IPS DF 6.9 (cell line): Measurements from ENCODE around the gene SPP2.

Experiments
- DNase-seq: peaks from one replicate; pipeline ENCODE4 v3.0.0-alpha.2; 2013; ENCODE audit warnings: low read depth, low spot score
- H3K27ac ChIP-seq: one replicate; pipeline ENCODE4 v1.5.1; 2013; ENCODE audit warnings: low read length, control low read depth
- H3K27me3 ChIP-seq: 2 replicates; pipeline ENCODE4 v1.6.1; 2013; ENCODE audit warnings: mild to moderate bottlenecking, low read length; ENCODE audit not compliant: control insufficient read depth, insufficient read depth
- H3K36me3 ChIP-seq: 2 replicates; pipeline ENCODE4 v1.6.1; 2013; ENCODE audit warnings: low read length; ENCODE audit not compliant: control insufficient read depth, insufficient read depth
- H3K4me1 ChIP-seq: 2 replicates; pipeline ENCODE4 v1.6.1; 2013; ENCODE audit warnings: low read length; ENCODE audit not compliant: control insufficient read depth, insufficient read depth
- H3K4me3 ChIP-seq: 2 replicates; pipeline ENCODE4 v1.5.1; 2013; ENCODE audit warnings: mild to moderate bottlenecking, low read length
- H3K9me3 ChIP-seq: 2 replicates; pipeline ENCODE4 v1.6.1; 2013; ENCODE audit warnings: low read length, inconsistent platforms; ENCODE audit not compliant: control insufficient read depth, insufficient read depth
- WGBS: extraction: QIAGEN DNeasy Blood & Tissue Kit; methylation state at CpG from one replicate; pipeline ENCODE4 v1.1.7; 2013; ENCODE audit warnings: mixed read lengths, missing lambda C conversion rate; ENCODE audit not compliant: insufficient read length, insufficient coverage; 5-methylcytosine and 5-hydroxymethylcytosine counted together

Gene SPP2

DNA sequence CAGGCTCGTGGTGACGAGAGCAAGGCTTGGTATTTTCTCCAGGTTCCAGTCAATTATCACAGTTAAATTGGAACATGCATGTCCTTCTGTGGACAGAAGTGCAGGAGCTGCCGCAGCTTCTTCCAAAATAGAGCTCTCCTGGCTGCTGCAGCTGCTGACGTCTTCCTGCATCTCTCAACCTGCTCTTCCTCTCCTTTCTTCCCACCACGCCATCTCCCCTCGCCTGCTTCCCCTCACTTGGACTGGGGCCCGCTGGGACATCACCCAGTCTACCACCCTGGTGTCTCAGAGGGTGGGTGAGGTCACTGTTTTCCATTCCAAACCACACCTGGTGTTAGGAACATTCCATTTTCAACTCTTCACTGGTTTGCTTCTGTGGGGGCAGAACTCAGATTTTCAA, 41.4 kb downstream of the SPP2 start:
- no peaks in the 10 kb centered on the region for H3K4me1 ChIP-seq
- WGBS = no CpG with 5 or more reads among the region's 7 CpGs
- no peaks in the 10 kb centered on the region for H3K27me3 ChIP-seq
- no peak overlapping the region for H3K27ac ChIP-seq
- no peak for DNase-seq
- H3K36me3 ChIP-seq = no peaks in the 10 kb centered on the region
- H3K9me3 ChIP-seq = no peaks in the 10 kb centered on the region; the same call in 1 of the 2 replicates
- no peak overlapping the region for H3K4me3 ChIP-seq

DNA sequence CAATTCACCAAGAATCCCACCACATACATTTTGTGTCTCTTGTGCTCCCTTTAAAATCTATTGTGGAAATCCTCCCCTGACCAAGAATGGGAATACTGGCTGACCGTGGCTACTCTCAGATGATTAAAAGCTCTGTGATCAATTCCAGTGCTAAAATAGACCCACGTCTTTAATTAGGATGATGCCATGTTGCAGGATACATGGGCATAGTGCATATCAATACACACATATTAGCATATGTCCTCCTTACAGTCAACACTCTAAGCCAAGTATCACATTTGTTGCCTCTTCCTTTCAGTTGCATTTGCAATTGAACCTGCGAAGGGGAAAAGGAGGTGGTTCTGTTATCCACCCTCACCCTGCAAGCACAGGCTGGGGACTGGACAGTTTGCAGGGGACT, 41.8 kb downstream of the SPP2 start:
- Histone ChIP-seq H3K27ac (no peak overlapping the region), H3K4me3 (no peak overlapping the region), H3K4me1 (no peaks in the 10 kb centered on the region), H3K27me3 (no peaks in the 10 kb centered on the region), H3K9me3 (no peaks in the 10 kb centered on the region; the same call in 1 of the 2 replicates), H3K36me3 (no peaks in the 10 kb centered on the region)
- WGBS = no CpG with 5 or more reads among the region's 3 CpGs
- DNase-seq = no peak

DNA sequence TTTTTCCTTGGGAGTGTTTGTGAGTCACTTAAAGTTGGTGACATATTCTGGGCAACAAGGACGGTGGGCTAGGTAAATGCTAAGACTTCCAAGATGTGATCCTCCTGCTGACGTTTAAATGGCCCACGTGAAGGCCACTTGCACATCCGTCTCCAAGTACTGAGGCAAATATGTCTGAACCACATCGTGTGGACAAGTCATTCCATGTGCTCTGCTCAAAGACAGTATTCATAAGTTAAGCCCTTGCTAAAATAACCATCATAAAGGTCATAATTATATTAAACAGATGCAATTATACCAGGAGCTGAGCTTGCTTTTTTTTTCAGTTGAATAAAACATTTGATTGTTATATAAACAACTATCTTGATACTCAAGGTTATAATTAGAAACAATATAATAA, 44.8 kb downstream of the SPP2 start:
- Histone ChIP-seq H3K27ac (no peak overlapping the region), H3K4me3 (no peak overlapping the region), H3K27me3 (no peaks in the 10 kb centered on the region), H3K9me3 (no peaks in the 10 kb centered on the region), H3K4me1 (no peaks in the 10 kb centered on the region), H3K36me3 (no peaks in the 10 kb centered on the region)
- DNase-seq = no peak
- no CpG with 5 or more reads among the region's 5 CpGs for WGBS

DNA sequence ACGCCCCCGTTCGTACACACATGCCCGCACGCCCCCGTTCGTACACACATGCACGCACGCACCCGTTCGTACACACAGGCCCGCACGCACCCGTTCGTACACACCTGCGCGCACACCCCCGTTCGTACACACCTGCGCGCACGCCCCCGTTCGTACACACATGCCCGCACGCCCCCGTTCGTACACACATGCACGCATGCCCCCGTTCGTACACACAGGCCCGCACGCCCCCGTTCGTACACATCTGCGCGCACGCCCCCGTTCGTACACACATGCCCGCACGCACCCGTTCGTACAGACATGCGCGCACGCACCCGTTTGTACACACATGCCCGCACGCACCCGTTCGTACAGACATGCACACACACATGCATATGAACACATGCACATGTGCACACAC, 45.7 kb downstream of the SPP2 start:
- Histone ChIP-seq H3K27me3 (no peaks in the 10 kb centered on the region), H3K36me3 (no peaks in the 10 kb centered on the region), H3K4me3 (no peak overlapping the region), H3K27ac (no peak overlapping the region), H3K9me3 (no peaks in the 10 kb centered on the region), H3K4me1 (no peaks in the 10 kb centered on the region)
- no CpG with 5 or more reads among the region's 52 CpGs for WGBS
- DNase-seq = no peak

DNA sequence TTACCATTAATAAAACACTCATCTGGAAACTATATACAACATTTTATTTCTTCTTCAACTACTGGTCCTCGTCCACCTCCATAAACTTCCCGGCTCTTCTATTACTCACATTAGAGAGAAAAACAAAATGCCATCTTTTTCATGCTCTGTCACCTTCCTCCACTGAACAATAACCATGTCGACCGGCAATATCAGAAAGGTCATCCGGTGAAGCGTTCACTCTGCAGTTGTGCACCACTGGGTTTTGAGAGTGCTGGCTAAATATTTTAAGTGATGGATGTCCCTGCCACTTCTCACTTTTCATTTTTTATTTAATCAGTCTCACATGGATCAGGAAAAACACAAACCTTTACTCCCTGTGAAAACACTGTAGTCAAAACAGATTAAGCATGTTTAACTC, 48.2 kb downstream of the SPP2 start:
- Histone ChIP-seq H3K4me1 (no peaks in the 10 kb centered on the region), H3K27ac (no peak overlapping the region), H3K27me3 (no peaks in the 10 kb centered on the region), H3K36me3 (no peaks in the 10 kb centered on the region), H3K4me3 (no peak overlapping the region), H3K9me3 (no peaks in the 10 kb centered on the region)
- no CpG with 5 or more reads among the region's 6 CpGs for WGBS
- DNase-seq = no peak

DNA sequence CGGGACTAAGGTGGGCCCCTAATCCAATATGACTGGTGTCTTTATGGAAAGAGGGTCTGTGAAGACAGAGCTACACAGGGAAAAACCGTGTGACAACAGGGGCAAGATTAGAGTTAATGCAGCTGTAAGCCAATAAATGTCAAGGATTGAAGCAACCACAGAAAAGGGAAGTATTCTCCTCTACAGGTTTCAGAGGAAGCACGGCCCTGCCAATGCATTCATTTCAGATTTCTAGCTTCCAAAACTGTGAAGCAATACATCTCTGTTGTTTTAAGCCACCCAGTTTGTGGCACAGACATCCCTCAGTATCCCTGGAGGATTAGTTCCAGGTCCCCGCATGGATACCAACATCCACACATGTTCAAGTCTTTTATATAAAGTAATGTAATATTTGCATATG, 48.8 kb downstream of the SPP2 start:
- Histone ChIP-seq H3K4me1 (no peaks in the 10 kb centered on the region), H3K9me3 (no peaks in the 10 kb centered on the region), H3K27me3 (no peaks in the 10 kb centered on the region), H3K4me3 (no peak overlapping the region), H3K27ac (no peak overlapping the region), H3K36me3 (no peaks in the 10 kb centered on the region)
- WGBS = no CpG with 5 or more reads among the region's 4 CpGs
- no peak for DNase-seq

DNA sequence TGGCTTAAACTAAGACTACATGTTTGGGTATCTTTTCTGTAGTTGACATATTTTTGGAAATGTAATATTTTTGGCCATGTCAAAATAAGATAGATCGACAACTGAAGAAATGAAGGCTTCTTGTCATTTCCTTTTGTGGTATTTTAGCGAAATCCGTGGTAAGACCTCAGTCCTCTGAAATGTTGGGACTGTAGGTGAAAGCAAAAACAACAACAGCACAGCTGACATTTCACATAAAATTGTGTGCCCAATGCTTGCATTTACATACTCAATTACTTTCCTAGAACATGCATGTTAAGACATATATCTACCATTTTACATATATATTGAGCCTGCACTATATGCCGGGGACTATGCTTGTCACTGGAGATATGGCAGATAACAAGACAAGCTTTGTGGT, 50.2 kb downstream of the SPP2 start:
- H3K4me3 ChIP-seq = no peak overlapping the region
- no peaks in the 10 kb centered on the region for H3K9me3 ChIP-seq
- no CpG with 5 or more reads among the region's 4 CpGs for WGBS

DNA sequence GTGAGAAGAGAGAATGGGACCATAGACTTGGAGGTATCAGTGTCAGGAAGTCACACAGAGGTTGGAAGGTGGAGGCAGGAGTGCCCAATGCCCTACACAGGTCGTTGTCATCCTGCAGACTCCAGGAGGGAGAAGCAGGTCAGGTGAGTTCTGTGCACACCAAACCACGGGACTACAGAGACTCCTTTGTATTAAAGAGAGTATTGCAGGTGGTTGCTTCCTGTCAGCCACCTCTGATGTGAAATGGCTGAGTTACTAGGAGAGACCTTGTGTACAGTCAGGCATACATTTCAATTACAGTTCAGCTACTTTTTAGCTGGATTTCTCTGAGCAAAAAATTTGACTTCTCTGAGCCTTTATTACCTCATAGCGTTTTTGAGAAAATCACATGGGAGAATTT, 51.6 kb downstream of the SPP2 start:
- Histone ChIP-seq H3K27ac (no peak overlapping the region), H3K9me3 (no peaks in the 10 kb centered on the region), H3K27me3 (no peaks in the 10 kb centered on the region), H3K36me3 (no peaks in the 10 kb centered on the region), H3K4me1 (no peaks in the 10 kb centered on the region), H3K4me3 (no peak overlapping the region)
- no CpG with 5 or more reads among the region's 3 CpGs for WGBS
- no peak for DNase-seq

More for the DNA sequence above, 50.2 kb downstream of the SPP2 start:
- Histone ChIP-seq H3K27me3 (no peaks in the 10 kb centered on the region), H3K36me3 (no peaks in the 10 kb centered on the region), H3K4me1 (no peaks in the 10 kb centered on the region), H3K27ac (no peak overlapping the region)
- no peak for DNase-seq

DNA sequence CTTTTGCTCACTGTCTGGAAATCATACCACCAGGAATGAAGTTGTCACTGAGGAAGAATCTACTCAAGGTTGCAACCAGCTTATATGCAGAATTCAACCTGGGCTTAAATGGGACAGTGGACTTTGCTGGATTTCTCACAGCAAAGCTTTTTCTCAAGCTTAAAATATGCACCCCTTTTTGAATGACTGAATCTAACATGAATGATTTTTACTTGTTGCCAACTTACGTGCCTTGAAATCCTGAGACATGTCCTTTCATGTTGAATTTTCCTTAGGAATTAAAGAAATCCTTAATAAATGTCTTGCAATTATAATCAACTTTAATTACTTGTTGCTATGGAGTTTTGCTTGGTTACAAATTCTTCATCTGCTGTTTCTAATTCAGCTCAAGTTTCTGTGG, 57.4 kb downstream of the SPP2 start:
- no peak for DNase-seq
- WGBS = no CpG with 5 or more reads among the region's 1 CpG
- H3K36me3 ChIP-seq = no peaks in the 10 kb centered on the region
- H3K27me3 ChIP-seq = no peaks in the 10 kb centered on the region
- no peaks in the 10 kb centered on the region for H3K9me3 ChIP-seq
- H3K4me1 ChIP-seq = no peaks in the 10 kb centered on the region
- no peak overlapping the region for H3K4me3 ChIP-seq
- no peak overlapping the region for H3K27ac ChIP-seq

DNA sequence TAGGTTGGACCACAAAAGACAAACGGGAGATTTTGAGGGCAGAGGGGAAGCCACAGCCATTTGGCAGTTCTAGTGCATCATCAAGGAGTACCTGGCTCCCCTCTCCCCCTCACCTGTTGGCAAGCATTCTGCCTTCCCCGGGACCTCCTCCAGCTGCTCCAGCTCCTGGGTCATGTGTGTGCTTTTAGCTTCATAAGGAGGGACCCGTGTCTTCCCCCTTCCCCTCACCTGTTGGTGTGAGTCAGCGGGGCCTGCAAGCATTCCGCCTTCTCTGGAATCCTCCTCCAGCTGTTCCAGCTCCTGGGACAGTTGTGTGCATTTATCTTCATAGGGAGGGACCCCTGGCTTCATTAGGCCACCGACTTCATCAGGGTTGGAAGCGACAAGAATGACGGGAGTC, 58.8 kb downstream of the SPP2 start:
- H3K36me3 ChIP-seq = no peaks in the 10 kb centered on the region
- WGBS = no CpG with 5 or more reads among the region's 8 CpGs

DNA sequence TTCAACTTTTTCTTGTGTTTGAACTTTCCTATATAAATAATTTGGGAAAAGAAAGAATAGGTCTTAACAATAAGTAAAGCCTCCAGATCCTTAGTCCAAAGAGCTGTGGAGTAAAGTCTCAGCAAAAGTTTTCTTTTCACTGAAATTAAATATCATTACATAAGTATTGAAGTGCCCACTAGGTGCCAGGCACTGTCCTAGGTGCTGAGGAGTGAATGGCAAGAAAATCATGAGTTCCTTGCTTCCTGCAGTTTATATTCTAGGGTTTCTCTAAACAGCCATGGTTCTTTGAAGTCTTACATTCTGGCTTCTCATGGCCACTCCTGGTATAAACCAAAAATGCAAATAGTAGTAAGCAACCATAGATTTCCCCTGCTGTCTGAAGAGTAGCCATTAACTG, 59.7 kb downstream of the SPP2 start:
- H3K9me3 ChIP-seq = no peaks in the 10 kb centered on the region
- H3K27ac ChIP-seq = no peak overlapping the region
- no peaks in the 10 kb centered on the region for H3K4me1 ChIP-seq
- H3K4me3 ChIP-seq = no peak overlapping the region
- H3K27me3 ChIP-seq = no peaks in the 10 kb centered on the region
- DNase-seq = no peak
- H3K36me3 ChIP-seq = no peaks in the 10 kb centered on the region

More for the DNA sequence above, 58.8 kb downstream of the SPP2 start:
- Histone ChIP-seq H3K9me3 (no peaks in the 10 kb centered on the region), H3K27ac (no peak overlapping the region), H3K4me1 (no peaks in the 10 kb centered on the region), H3K27me3 (no peaks in the 10 kb centered on the region), H3K4me3 (no peak overlapping the region)
- no peak for DNase-seq
